H1 (cell line): ENCODE measurements around the gene ESYT2. TPM values are rescaled to one million over a fixed set of nuclear protein-coding genes. Genes with fewer than 3 reads are reported as not detected.

Experiments
- CTCF ChIA-PET: fragments of 300-600 bp; sonication (Branson Sonifier 250); formaldehyde crosslinking; loops from one replicate; lab custom pipeline; 2021; ENCODE audit not compliant: partially characterized antibody; lab: Charles Lee
- POLR2A ChIA-PET: fragments of 300-600 bp; sonication (Branson Sonifier 250); formaldehyde crosslinking; loops from one replicate; lab custom pipeline; 2021; ENCODE audit warnings: inconsistent platforms; ENCODE audit not compliant: partially characterized antibody; lab: Charles Lee
- DNase-seq, 2 experiments: peaks; one replicate each; pipeline versions ENCODE4 v3.0.0 to v3.0.0-alpha.2; 2010 to 2022; ENCODE audit warnings: low spot score in 2 of 2, low read depth in 1 of 2, mixed read lengths in 1 of 2
- FAIRE-seq: peaks from 2 replicates; lab custom pipeline; 2011; peaks lifted over from hg19 to GRCh38; lab: Jason Lieb, UNC
- H2AFZ ChIP-seq: 2 replicates; pipeline ENCODE4 v1.8.1; 2012; ENCODE audit warnings: low read length, inconsistent platforms
- H2AK5ac ChIP-seq: 2 replicates; pipeline ENCODE4 v1.6.1; 2013; ENCODE audit warnings: low read depth, low read length
- H2BK120ac ChIP-seq: replicated peaks from 2 replicates; pipeline ENCODE3; 2013; ENCODE audit warnings: low read depth, low read length, inconsistent platforms
- H2BK12ac ChIP-seq: 2 replicates; pipeline ENCODE4 v1.6.1; 2013; ENCODE audit warnings: low read depth, low read length
- H2BK15ac ChIP-seq: 2 replicates; pipeline ENCODE4 v1.6.1; 2013; ENCODE audit warnings: low read length
- H2BK20ac ChIP-seq: 2 replicates; pipeline ENCODE4 v1.6.1; 2013; ENCODE audit warnings: low read length
- H2BK5ac ChIP-seq: 2 replicates; pipeline ENCODE4 v1.6.1; 2013; ENCODE audit warnings: low read depth, low read length
- H3K14ac ChIP-seq: 2 replicates; pipeline ENCODE4 v1.6.1; 2013; ENCODE audit warnings: inconsistent platforms; ENCODE audit not compliant: insufficient read length
- H3K18ac ChIP-seq: 2 replicates; pipeline ENCODE4 v1.6.1; 2013; ENCODE audit warnings: low read length; ENCODE audit errors: extremely low read depth
- H3K23ac ChIP-seq: 2 replicates; pipeline ENCODE4 v1.6.1; 2013; ENCODE audit warnings: inconsistent platforms; ENCODE audit not compliant: insufficient read length
- H3K23me2 ChIP-seq: 2 replicates; pipeline ENCODE4 v1.6.1; 2013; ENCODE audit warnings: low read depth, low read length
- H3K27ac ChIP-seq: 2 replicates; pipeline ENCODE4 v1.6.1; 2011; ENCODE audit warnings: low read depth, low read length, inconsistent platforms
- H3K27me3 ChIP-seq, 4 experiments: replicated peaks in 1 of 4; 1 replicate in 1 of 4; 2 replicates in 3 of 4; pipeline versions ENCODE4 v1.6.1 to v1.8.1; 2011 to 2013; ENCODE audit warnings: low read length in 3 of 4, mild to moderate bottlenecking in 3 of 4, inconsistent platforms in 2 of 4, mixed read lengths in 2 of 4, moderate library complexity in 1 of 4; ENCODE audit not compliant: control insufficient read depth in 3 of 4, insufficient read depth in 3 of 4; ENCODE audit errors: extremely low read depth in 1 of 4
- H3K36me3 ChIP-seq, 4 experiments: 2 replicates each; pipeline versions ENCODE4 v1.6.1 to v1.8.1; 2011 to 2013; ENCODE audit warnings: mild to moderate bottlenecking in 4 of 4, low read length in 3 of 4, moderate library complexity in 2 of 4, control low read depth in 1 of 4, inconsistent platforms in 1 of 4; ENCODE audit not compliant: insufficient read depth in 4 of 4, control insufficient read depth in 2 of 4
- H3K4ac ChIP-seq: replicated peaks from 2 replicates; pipeline ENCODE3; 2013; ENCODE audit warnings: low read length, low read depth, mixed read lengths, inconsistent platforms; ENCODE audit not compliant: insufficient read length
- H3K4me1 ChIP-seq, 4 experiments: replicated peaks in 1 of 4; 1 replicate in 1 of 4; 2 replicates in 3 of 4; pipeline versions ENCODE4 v1.6.1 to v1.8.1; 2011 to 2013; ENCODE audit warnings: low read length in 3 of 4, inconsistent platforms in 2 of 4, mixed read lengths in 1 of 4; ENCODE audit not compliant: insufficient read depth in 4 of 4, control insufficient read depth in 3 of 4
- H3K4me2 ChIP-seq, 2 experiments: 2 replicates each; pipeline versions ENCODE4 v1.6.1 to v1.8.1; 2011 to 2013; ENCODE audit warnings: low read depth in 2 of 2, low read length in 2 of 2, control low read depth in 1 of 2, inconsistent platforms in 1 of 2, mild to moderate bottlenecking in 1 of 2; ENCODE audit not compliant: insufficient read depth in 1 of 2
- H3K4me3 ChIP-seq, 4 experiments: fragments of 200-600, 300-600 bp in 1 of 4; sonication (generic), shearing (Covaris generic), sonication (Bioruptor Twin) in 1 of 4; 2 replicates each; pipeline versions ENCODE4 v1.5.1 to v1.8.1; 2011 to 2016; ENCODE audit warnings: low read length in 4 of 4, low read depth in 3 of 4, control low read depth in 2 of 4, inconsistent platforms in 2 of 4, mild to moderate bottlenecking in 2 of 4, mixed read lengths in 1 of 4, moderate library complexity in 1 of 4; ENCODE audit not compliant: insufficient read depth in 2 of 4; ENCODE audit errors: extremely low read depth in 1 of 4
- H3K56ac ChIP-seq: replicated peaks from 2 replicates; pipeline ENCODE3; 2013; ENCODE audit warnings: low read depth, mild to moderate bottlenecking, mixed read lengths, low read length, inconsistent platforms; ENCODE audit not compliant: insufficient read length
- H3K79me1 ChIP-seq: 2 replicates; pipeline ENCODE4 v1.6.1; 2013; ENCODE audit warnings: low read depth, low read length, control low read depth
- H3K79me2 ChIP-seq, 2 experiments: 2 replicates each; pipeline versions ENCODE4 v1.6.1 to v1.8.1; 2012 to 2013; ENCODE audit warnings: low read length in 2 of 2, mild to moderate bottlenecking in 2 of 2, inconsistent platforms in 1 of 2; ENCODE audit not compliant: insufficient read depth in 2 of 2, control insufficient read depth in 1 of 2
- H3K9ac ChIP-seq, 4 experiments: replicated peaks in 1 of 4; 1 replicate in 1 of 4; 2 replicates in 3 of 4; pipeline versions ENCODE4 v1.6.1 to v1.8.1; 2011 to 2013; ENCODE audit warnings: low read depth in 3 of 4, low read length in 3 of 4, control low read depth in 2 of 4, mild to moderate bottlenecking in 2 of 4, moderate library complexity in 2 of 4, inconsistent platforms in 1 of 4; ENCODE audit errors: extremely low read depth in 1 of 4
- H3K9me3 ChIP-seq, 2 experiments: 2 replicates each; pipeline versions ENCODE4 v1.6.1 to v1.8.1; 2012 to 2013; ENCODE audit warnings: mild to moderate bottlenecking in 2 of 2, moderate library complexity in 2 of 2, control low read depth in 1 of 2, inconsistent platforms in 1 of 2, low read depth in 1 of 2, low read length in 1 of 2, mixed read lengths in 1 of 2; ENCODE audit not compliant: insufficient read depth in 2 of 2
- H4K20me1 ChIP-seq, 2 experiments: replicated peaks in 1 of 2; 2 replicates each; pipeline versions ENCODE3 to v1.8.1; 2011 to 2013; ENCODE audit warnings: inconsistent platforms in 2 of 2, low read length in 2 of 2, mild to moderate bottlenecking in 1 of 2; ENCODE audit not compliant: insufficient read depth in 2 of 2, control insufficient read depth in 1 of 2
- H4K5ac ChIP-seq: 2 replicates; pipeline ENCODE4 v1.6.1; 2013; ENCODE audit warnings: low read length, low read depth, mixed read lengths, inconsistent platforms; ENCODE audit not compliant: insufficient read length
- H4K8ac ChIP-seq: 2 replicates; pipeline ENCODE4 v1.8.0; 2013; ENCODE audit warnings: mild to moderate bottlenecking, moderate library complexity, low read length, inconsistent platforms; ENCODE audit not compliant: insufficient read depth; ENCODE audit errors: extremely low read depth
- H4K91ac ChIP-seq: replicated peaks from 2 replicates; pipeline ENCODE3; 2013; ENCODE audit warnings: low read length, mixed read lengths, inconsistent platforms; ENCODE audit not compliant: insufficient read length
- CBX5 ChIP-seq: fragments of 300-800, 300-1000 bp; sonication (generic); IDR thresholded peaks from 2 replicates; pipeline ENCODE4 v1.7.1; 2016; ENCODE audit warnings: antibody characterized with exemption, low read length, low read depth
- CEBPB ChIP-seq: IDR thresholded peaks from 2 replicates; pipeline ENCODE4 v1.6.1; 2012; ENCODE audit warnings: low read depth, low read length
- CTCF ChIP-seq, 3 experiments: IDR thresholded peaks; 1 replicate in 2 of 3; 2 replicates in 1 of 3; pipeline versions ENCODE4 v1.5.1 to v1.6.1; 2011; ENCODE audit warnings: low read length in 3 of 3, mild to moderate bottlenecking in 3 of 3, inconsistent platforms in 2 of 3, low read depth in 1 of 3, moderate library complexity in 1 of 3; ENCODE audit not compliant: insufficient read depth in 1 of 3; ENCODE audit errors: control extremely low read depth in 1 of 3
- EP300 ChIP-seq, 2 experiments: IDR thresholded peaks; 1 replicate in 1 of 2; 2 replicates in 1 of 2; pipeline ENCODE4 v1.6.1; 2011 to 2012; ENCODE audit warnings: low read depth in 2 of 2, low read length in 2 of 2, mild to moderate bottlenecking in 2 of 2, borderline replicate concordance in 1 of 2, inconsistent platforms in 1 of 2, moderate library complexity in 1 of 2
- RAD21 ChIP-seq, 2 experiments: IDR thresholded peaks in 1 of 2; conservative IDR thresholded peaks in 1 of 2; 2 replicates each; pipeline ENCODE4 v1.6.1; 2011; ENCODE audit warnings: low read depth in 2 of 2, low read length in 2 of 2, improper control_type of control experiment in 1 of 2, inconsistent platforms in 1 of 2, mild to moderate bottlenecking in 1 of 2, moderate library complexity in 1 of 2
- RNF2 ChIP-seq: fragments of 200-900, 300-1000 bp; sonication (generic); IDR thresholded peaks from 2 replicates; pipeline ENCODE4 v1.7.1; 2016; ENCODE audit warnings: borderline replicate concordance, low read depth, mild to moderate bottlenecking, antibody characterized with exemption, low read length; ENCODE audit not compliant: poor library complexity, severe bottlenecking; ENCODE audit errors: missing control alignments
- SP2 ChIP-seq: IDR thresholded peaks from 2 replicates; pipeline ENCODE4 v1.6.1; 2012; ENCODE audit warnings: mild to moderate bottlenecking, low read length, inconsistent platforms
- SP4 ChIP-seq: IDR thresholded peaks from 2 replicates; pipeline ENCODE4 v1.6.1; 2012; ENCODE audit warnings: low read length, inconsistent platforms
- WGBS, 2 experiments: shearing (Covaris generic) in 1 of 2; methylation state at CpG; one replicate each; pipeline versions ENCODE4 v1.1.6 to v1.1.7; 2013 to 2015; ENCODE audit warnings: low lambda C conversion rate in 2 of 2, mixed read lengths in 2 of 2, inconsistent platforms in 1 of 2, low coverage in 1 of 2, missing lambda C conversion rate in 1 of 2; ENCODE audit not compliant: insufficient replicate concordance in 2 of 2, insufficient coverage in 1 of 2, insufficient read length in 1 of 2; ENCODE audit errors: extremely low coverage in 1 of 2, missing lambda C conversion rate in 1 of 2; 5-methylcytosine and 5-hydroxymethylcytosine counted together
- polyA plus RNA-seq, 7 experiments: library from polyadenylated mRNA; depleted of rRNA in 3 of 7; stranded (reverse) in 5 of 7; unstranded in 2 of 7; fragments of >200 nt in 5 of 7; fragments of 200-250 nt in 2 of 7; gene quantifications; 1 replicate in 5 of 7; 2 replicates in 1 of 7; 4 replicates in 1 of 7; pipeline versions ENCODE4 v1.2.1 to v1.2.3, GENCODE V29; 2011 to 2013; ENCODE audit warnings: missing spikeins in 2 of 7, mixed read lengths in 2 of 7
- total RNA-seq: library from RNA; stranded (reverse); fragmentation: NEBNext Ultra II Directional; extraction: Animal tissue kit (Norgen Biotek cat#: 25700); gene quantifications from 2 replicates; pipeline ENCODE4 v1.2.1, GENCODE V29; 2021
- TF ChIP-seq, protein P1 (sequence below): IDR thresholded peaks from 2 replicates; pipeline ENCODE4 v1.6.1; 2012; ENCODE audit warnings: low read length, inconsistent platforms

The ESYT2 gene
- total and polyA plus RNA-seq, 2 of the 8 experiments (the other 6 are each of a cell fraction or from before 2014, with no cell fraction given) = 27.0 to 37.5 TPM

GRCh38 chr7:158746957-158747356, 82.4 kb downstream of the ESYT2 start:
- H2BK15ac ChIP-seq = no peak overlapping the region
- 91% methylated on average over 9 of the region's 9 CpGs; no CpG with 5 or more reads in 1 of the 2 experiments for WGBS, 2 experiments
- H3K18ac ChIP-seq = no peak overlapping the region
- CTCF ChIA-PET = interaction anchor here (0.9 to 3.6 kb wide), 2 partner anchors 13 to 73 kb away, joined by 3 to 13 read pairs; no protein-coding TSS in a partner anchor
- H3K4me1 ChIP-seq = no peaks in the 10 kb centered on the region
- H3K79me2 ChIP-seq = no peaks in the 10 kb centered on the region
- H3K14ac ChIP-seq = no peak overlapping the region
- no peaks in the 10 kb centered on the region for H3K23me2 ChIP-seq
- H2BK12ac ChIP-seq = no peak overlapping the region
- H3K79me1 ChIP-seq = no peaks in the 10 kb centered on the region
- H2BK20ac ChIP-seq = no peak overlapping the region
- FAIRE-seq (no peak), DNase-seq (peak in 1 of 2 experiments; percentile 27)
- no peak overlapping the region for H2AFZ ChIP-seq
- H4K8ac ChIP-seq = no peak overlapping the region
- H3K27ac ChIP-seq = no peak overlapping the region
- peaks cover 0 to 2% of the 10 kb centered on the region in 2 experiments for H4K20me1 ChIP-seq
- no peak overlapping the region for H2BK5ac ChIP-seq
- H3K27me3 ChIP-seq = no peaks in the 10 kb centered on the region
- TF ChIP-seq, protein P1, sequence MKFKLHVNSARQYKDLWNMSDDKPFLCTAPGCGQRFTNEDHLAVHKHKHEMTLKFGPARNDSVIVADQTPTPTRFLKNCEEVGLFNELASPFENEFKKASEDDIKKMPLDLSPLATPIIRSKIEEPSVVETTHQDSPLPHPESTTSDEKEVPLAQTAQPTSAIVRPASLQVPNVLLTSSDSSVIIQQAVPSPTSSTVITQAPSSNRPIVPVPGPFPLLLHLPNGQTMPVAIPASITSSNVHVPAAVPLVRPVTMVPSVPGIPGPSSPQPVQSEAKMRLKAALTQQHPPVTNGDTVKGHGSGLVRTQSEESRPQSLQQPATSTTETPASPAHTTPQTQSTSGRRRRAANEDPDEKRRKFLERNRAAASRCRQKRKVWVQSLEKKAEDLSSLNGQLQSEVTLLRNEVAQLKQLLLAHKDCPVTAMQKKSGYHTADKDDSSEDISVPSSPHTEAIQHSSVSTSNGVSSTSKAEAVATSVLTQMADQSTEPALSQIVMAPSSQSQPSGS = no peak
- TF ChIP-seq EP300 (IDR thresholded peaks at IDR 0.05; ENCODE audit: borderline replicate concordance in 1 of 2, low read depth in 2 of 2, low read length in 2 of 2) (no peak), CEBPB (no peak), SP4 (no peak), RNF2 (no peak), RAD21 (IDR thresholded peaks at IDR 0.05 in 1 of 2, conservative IDR thresholded peaks at IDR 0.05 in 1 of 2; ENCODE audit: low read depth in 2 of 2, low read length in 2 of 2) (no peak), SP2 (no peak), CBX5 (no peak), CTCF (IDR thresholded peaks at IDR 0.05; ENCODE audit: control extremely low read depth in 1 of 3, insufficient read depth in 1 of 3, low read depth in 1 of 3, low read length in 3 of 3) (no peak)
- H3K9ac ChIP-seq = no peak overlapping the region
- no peak overlapping the region for H3K56ac ChIP-seq
- no peak overlapping the region for H2BK120ac ChIP-seq
- H3K36me3 ChIP-seq = peaks cover 3 to 22% (median 6%) of the 10 kb centered on the region in 4 experiments; a peak in 7 of 8 replicates
- H4K91ac ChIP-seq = no peak overlapping the region
- no peak overlapping the region for H2AK5ac ChIP-seq
- no peak overlapping the region for H3K23ac ChIP-seq
- no peak overlapping the region for H4K5ac ChIP-seq
- H3K4ac ChIP-seq = no peak overlapping the region
- no peak overlapping the region for H3K4me2 ChIP-seq
- H3K4me3 ChIP-seq = no peak overlapping the region
- H3K9me3 ChIP-seq = no peaks in the 10 kb centered on the region
- POLR2A ChIA-PET = no interaction called here
